ENCODE measurements around the gene ZNF217.
A peak's percentile ranks its signal among the peaks of the same experiment; 100 is the strongest.
"Not testable (repeated sequence)": the region's sequence is repeated elsewhere in the genome, so short reads cannot be mapped to it uniquely, and the experiment has no call there.

The ZNF217 gene

GRCh38 chr20:53621482-53622246, 28.0 kb upstream of the ZNF217 start:
- no peak for DNase-seq (ENCODE audit: low spot score)

GRCh38 chr20:53618490-53619000, 24.9 kb upstream of the ZNF217 start:
- not testable (repeated sequence) for DNase-seq (ENCODE audit: low spot score)

- DNase-seq (ENCODE audit: low spot score) = no peak
Observed at GRCh38 chr20:53617791-53618489, 24.3 kb upstream of the ZNF217 start.

- DNase-seq (ENCODE audit: low spot score) = not testable (repeated sequence)
Observed at GRCh38 chr20:53616489-53616888, 22.9 kb upstream of the ZNF217 start.

GRCh38 chr20:53613748-53614147, 20.1 kb upstream of the ZNF217 start:
- no peak for DNase-seq (ENCODE audit: low spot score)

GRCh38 chr20:53612289-53612688, 18.6 kb upstream of the ZNF217 start:
- peak; percentile 15 for DNase-seq (ENCODE audit: low spot score)

- DNase-seq (ENCODE audit: low spot score) = peak; percentile 38
Observed at GRCh38 chr20:53611449-53611894, 17.8 kb upstream of the ZNF217 start.

GRCh38 chr20:53609491-53610445, 16.1 kb upstream of the ZNF217 start:
- peak; percentile 53 for DNase-seq (ENCODE audit: low spot score)

GRCh38 chr20:53608456-53609452, 15.1 kb upstream of the ZNF217 start:
- peak; percentile 42 for DNase-seq (ENCODE audit: low spot score)

- DNase-seq (ENCODE audit: low spot score) = peak; percentile 45
Observed at GRCh38 chr20:53608071-53608455, 14.4 kb upstream of the ZNF217 start.

- peak; percentile 36 for DNase-seq (ENCODE audit: low spot score)
Observed at GRCh38 chr20:53606364-53606985, 12.8 kb upstream of the ZNF217 start.

GRCh38 chr20:53605401-53605800, 11.8 kb upstream of the ZNF217 start:
- peak; percentile 22 for DNase-seq (ENCODE audit: low spot score)

- DNase-seq (ENCODE audit: low spot score) = not testable (repeated sequence)
Observed at GRCh38 chr20:53604846-53605245, 11.2 kb upstream of the ZNF217 start.

GRCh38 chr20:53602661-53603060, 9.0 kb upstream of the ZNF217 start:
- DNase-seq (ENCODE audit: low spot score) = no peak

- peak; percentile 19 for DNase-seq (ENCODE audit: low spot score)
Observed at GRCh38 chr20:53599910-53600632, 6.4 kb upstream of the ZNF217 start.

- DNase-seq (ENCODE audit: low spot score) = peak; percentile 41
Observed at GRCh38 chr20:53599378-53599777, 5.7 kb upstream of the ZNF217 start.

GRCh38 chr20:53599044-53599362, 5.4 kb upstream of the ZNF217 start:
- no peak for DNase-seq (ENCODE audit: low spot score)

GRCh38 chr20:53598140-53599043, 4.8 kb upstream of the ZNF217 start:
- DNase-seq (ENCODE audit: low spot score) = peak; percentile 29
